HT1080 (cell line): Measurements from ENCODE around the gene LBP. TPM values are rescaled to one million over a fixed set of nuclear protein-coding genes. Genes with fewer than 3 reads are reported as not detected.

ENCODE experiments used
- small RNA-seq: library from RNA; depleted of rRNA; stranded (forward); fragments of <200 nt; gene quantifications from one replicate; pipeline ENCODE3, GENCODE V24; 2014
- total RNA-seq: library from RNA; depleted of rRNA; stranded (reverse); fragments of >200 nt; shearing (Covaris generic); gene quantifications from 2 replicates; pipeline ENCODE4 v1.2.3, GENCODE V29; 2014; rRNA removed

Gene LBP
- total RNA-seq, 1 experiment from 2014 or later, result not detected

Small RNA genes lying within 50 kb of the gene (small RNA-seq; reads per million reads assigned to genes)
- not detected for gene RF00056
- gene SNORA71B, result 25.5 reads per million, percentile 93 among the genes with 10 or more reads in this experiment

Other genes with a start within 250 kb of the LBP start
- gene TGM2, start 181.2 kb upstream of the LBP start, total RNA-seq, result 129 and 146 TPM in 2 replicates
- gene KIAA1755, start 85.7 kb upstream of the LBP start, total RNA-seq, result 0.14 TPM in 1 of 2 replicates, not detected in the other
- gene BPI, start 42.3 kb upstream of the LBP start, total RNA-seq, result not detected in 2 replicates
- gene SNHG17, start 88.8 kb downstream of the LBP start, total RNA-seq, result 25.2 and 38.1 TPM in 2 replicates
- 10.7 and 15.5 TPM in 2 replicates for gene RALGAPB, start 126.4 kb downstream of the LBP start, total RNA-seq
- gene ADIG, start 234.7 kb downstream of the LBP start, total RNA-seq, result not detected in 2 replicates